LNCAP (cell line): ENCODE results near the gene TRIM67.

Source experiments
- TF ChIP-seq, protein P1 (sequence below): fragments of 450-650 bp; IDR thresholded peaks from 2 replicates; pipeline ENCODE4 v1.5.1; 2017; ENCODE audit warnings: mild to moderate bottlenecking

Gene TRIM67

DNA sequence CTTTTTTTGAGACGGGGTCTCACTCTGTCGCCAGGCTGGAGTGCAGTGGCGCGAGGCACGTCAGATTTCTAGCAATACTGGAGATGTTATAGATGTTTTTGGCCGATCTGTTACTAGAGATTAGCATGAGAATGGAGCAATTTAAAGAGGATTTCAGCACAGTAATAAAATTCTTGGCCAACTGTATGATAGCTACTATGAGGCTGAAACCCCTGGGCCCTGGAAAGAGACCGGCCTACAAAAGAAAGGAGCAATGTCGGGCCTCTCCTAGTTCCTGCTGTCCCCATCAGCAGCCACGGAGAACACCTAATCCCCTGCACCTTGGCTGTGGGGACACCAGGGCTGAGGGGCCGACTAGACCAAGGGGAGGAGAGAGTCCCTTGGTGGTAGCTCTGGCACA, 69.7 kb downstream of the TRIM67 start:
- TF ChIP-seq, protein P1, sequence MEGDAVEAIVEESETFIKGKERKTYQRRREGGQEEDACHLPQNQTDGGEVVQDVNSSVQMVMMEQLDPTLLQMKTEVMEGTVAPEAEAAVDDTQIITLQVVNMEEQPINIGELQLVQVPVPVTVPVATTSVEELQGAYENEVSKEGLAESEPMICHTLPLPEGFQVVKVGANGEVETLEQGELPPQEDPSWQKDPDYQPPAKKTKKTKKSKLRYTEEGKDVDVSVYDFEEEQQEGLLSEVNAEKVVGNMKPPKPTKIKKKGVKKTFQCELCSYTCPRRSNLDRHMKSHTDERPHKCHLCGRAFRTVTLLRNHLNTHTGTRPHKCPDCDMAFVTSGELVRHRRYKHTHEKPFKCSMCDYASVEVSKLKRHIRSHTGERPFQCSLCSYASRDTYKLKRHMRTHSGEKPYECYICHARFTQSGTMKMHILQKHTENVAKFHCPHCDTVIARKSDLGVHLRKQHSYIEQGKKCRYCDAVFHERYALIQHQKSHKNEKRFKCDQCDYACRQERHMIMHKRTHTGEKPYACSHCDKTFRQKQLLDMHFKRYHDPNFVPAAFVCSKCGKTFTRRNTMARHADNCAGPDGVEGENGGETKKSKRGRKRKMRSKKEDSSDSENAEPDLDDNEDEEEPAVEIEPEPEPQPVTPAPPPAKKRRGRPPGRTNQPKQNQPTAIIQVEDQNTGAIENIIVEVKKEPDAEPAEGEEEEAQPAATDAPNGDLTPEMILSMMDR = no peak

DNA sequence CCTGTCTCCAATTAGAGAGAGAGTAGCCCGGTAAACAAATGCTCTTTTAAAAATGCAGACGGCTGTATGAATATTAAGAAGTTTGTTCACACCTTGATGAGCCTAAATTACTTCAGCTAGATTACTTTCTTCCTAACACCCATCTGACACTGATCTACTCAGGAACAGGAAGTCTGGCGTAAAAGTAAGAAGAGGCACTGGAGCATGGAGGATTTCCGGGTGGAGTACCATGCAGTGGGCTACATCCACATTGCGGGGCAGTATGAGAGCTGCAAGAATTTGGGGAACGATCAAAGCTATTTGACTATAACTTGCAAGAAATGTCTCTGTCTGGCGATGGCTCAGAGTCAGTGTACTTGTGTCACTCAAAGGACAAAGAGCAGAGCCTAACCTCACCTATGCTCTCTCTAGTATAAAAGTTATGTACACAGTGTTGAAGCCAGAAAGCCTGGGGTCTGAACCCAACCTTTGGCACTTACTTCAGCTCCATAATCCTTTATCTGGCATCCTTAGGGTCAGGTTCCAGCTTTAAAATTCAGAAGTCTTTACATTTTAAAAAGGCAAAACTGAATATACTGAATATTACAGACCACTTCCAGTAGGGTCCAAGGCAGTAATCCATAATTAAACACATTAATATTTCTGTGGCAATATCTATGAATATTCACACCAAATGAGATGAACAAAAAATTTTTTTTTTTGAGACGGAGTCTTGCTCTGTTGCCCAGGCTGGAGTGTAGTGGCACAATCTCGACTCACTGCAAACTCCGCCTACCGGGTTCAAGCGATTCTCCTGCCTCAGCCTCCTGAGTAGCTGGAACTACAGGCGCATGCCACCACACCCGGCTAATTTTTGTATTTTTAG, 71.2 kb downstream of the TRIM67 start:
- TF ChIP-seq, protein P1 = no peak

DNA sequence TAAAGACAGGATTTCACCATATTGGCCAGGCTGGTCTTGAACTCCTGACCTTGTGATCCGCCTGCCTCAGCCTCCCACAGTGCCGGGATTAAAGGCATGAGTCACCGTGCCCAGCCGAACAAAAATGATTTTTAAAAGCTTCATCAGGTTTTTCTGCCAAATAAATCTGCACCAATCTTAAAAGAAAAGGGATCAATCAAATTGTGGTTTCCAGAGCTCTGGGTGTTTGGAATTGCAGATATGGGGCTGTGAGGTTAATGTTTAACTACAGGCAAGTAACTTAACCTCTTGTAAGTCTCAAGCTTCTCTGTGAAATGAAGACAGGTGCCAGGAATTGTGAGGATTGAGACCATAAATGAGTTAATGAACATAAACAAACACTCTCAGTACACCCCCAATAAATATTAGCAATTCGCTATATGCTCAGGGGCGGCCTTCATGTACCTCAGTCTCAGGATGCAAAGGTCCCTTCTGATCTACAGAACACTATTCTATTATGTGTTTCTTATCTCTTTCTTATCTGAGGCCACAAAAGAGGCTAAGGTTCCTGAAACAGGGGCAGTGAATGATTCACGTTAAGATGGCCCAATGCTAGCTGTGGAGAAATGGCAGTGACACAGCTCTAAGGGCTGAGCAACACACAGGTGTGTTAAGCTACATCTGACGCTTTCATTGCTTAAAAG, 72.0 kb downstream of the TRIM67 start:
- TF ChIP-seq, protein P1 = no peak

DNA sequence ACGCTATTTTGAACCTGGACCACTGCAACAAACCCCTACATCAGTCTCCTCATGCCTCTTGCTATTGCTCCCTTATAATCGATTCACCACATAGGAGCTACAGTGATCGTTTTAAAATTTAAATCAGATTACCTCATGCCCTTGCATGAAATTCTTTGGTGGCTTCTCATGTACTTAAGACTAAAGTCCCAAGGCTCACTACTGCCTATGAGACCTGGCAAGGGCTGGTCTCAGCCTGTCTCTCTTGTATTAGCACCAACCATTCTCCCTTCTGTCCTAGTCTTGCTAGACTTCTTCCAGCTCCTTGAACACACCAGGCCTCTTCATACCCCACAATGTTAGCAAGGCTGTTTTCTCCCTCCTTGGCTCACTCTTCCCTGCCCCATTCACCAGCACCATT, 72.6 kb downstream of the TRIM67 start:
- TF ChIP-seq, protein P1 = no peak

DNA sequence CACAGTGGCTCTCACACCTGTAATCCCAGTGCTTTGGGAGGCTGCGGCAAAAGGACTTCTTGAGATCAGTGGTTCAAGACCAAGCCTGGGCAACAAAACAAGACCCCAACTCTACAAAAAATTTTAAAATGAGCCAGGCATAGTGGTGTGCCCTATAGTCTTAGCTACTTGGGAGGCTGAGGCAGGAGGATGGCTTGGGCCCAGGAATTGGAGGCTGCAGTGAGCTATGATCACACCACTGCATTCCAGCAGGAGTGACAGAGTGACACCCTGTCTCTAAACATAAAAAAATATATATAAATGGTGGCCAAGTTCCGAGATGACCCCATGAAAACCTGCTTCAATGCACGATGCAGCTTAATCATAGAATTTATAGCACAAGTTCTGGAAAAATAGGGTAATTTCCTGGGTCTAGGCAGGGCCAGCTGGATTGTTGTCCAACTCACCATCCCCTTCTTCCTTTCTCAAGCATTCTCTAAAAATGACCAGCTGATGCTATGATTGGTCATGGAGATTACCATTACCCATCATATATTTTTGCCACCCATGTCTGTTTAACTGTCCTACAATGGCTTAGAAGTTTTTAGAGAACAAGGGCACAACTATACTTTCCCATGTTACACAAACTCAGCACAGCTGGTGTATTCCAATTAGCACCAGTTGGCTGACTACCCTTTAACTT, 73.8 kb downstream of the TRIM67 start:
- TF ChIP-seq, protein P1 = no peak

DNA sequence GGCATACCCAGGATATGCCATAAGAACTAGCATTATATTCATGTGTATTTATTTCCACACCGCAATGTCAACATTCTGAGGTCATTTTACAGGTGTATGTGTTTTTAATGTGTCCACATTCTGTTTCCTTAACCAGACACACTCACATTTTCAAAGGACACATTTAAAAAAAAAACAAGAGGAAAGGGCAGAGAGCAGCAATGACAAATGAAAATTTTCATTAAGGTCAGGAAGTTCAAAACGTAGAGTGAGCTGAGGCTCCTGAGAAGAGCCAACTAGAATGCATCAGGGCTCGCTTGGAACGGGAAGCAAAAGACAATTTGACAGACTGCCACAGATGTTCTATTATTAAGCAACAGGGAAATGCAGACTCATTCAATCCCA, 74.3 kb downstream of the TRIM67 start:
- TF ChIP-seq, protein P1 = no peak

DNA sequence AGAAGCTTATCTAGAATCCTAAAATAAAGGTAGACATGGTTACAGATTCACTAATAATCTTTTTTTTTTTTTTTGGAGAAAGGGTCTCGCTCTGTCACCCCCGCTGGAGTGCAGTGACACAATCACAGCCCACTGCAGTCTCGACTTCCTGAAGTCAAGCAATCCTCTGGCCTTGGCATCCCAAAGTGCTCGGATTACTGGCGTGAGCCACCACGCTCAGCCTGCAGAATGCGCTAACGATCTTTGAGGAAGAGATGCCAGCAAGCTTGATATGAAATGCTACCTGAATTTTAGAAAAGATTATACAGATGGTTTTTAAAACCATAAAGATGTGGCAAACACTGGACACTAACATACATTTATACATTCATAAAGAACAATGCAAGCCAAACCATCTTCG, 75.1 kb downstream of the TRIM67 start:
- TF ChIP-seq, protein P1 = no peak
